Measurements from ENCODE around the gene REXO4. TPM values are rescaled to one million over a fixed set of nuclear protein-coding genes. Genes with fewer than 3 reads are reported as not detected.

REXO4 gene
- total RNA-seq, 2 donors from 2014 or later, result 30.2 to 36.5 TPM

DNA sequence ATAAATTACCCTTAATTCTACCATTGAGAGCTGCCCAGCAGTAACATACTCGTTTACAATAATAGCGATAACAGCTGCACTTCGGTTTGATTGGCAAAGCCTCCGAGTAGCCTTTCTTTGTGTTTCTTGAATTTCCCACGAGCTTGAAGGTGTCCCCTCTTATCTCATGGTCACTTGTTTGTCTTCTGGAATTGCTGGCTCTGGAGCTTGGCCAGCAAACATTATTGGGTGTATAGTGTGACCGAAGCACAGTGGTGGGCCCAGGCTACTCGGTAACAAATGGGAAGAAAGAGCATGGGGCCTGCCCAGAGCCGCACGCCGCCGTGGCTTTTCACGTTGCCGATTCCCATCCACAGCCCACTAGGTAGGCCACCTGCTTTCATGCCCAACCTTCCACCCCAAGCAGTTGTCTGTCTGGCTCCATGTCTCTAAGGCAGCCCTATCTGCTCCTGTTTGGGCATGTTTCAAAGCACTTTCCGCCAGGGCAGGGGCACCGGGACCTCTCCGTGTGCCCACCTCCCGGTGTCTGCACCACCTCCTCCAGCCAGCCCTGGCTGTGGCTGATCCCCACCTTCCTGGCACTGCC, 33.0 kb downstream of the REXO4 start:
- Mint-ChIP-seq H3K27me3 (ENCODE audit: insufficient read depth) (peaks cover 4% of the 10 kb centered on the region), H3K27ac (no peak overlapping the region), H3K4me1 (no peaks in the 10 kb centered on the region), H3K4me3 (no peak overlapping the region), H3K36me3 (ENCODE audit: low read depth) (no peaks in the 10 kb centered on the region), H3K9me3 (peaks cover 3% of the 10 kb centered on the region)
- no peak for DNase-seq
- Histone ChIP-seq H3K4me1 (ENCODE audit: control insufficient read depth, insufficient read depth, low read length) (no peaks in the 10 kb centered on the region), H3K27me3 (ENCODE audit: control insufficient read depth, insufficient read depth, low read length, poor library complexity, severe bottlenecking) (no peaks in the 10 kb centered on the region), H3K36me3 (ENCODE audit: control insufficient read depth, insufficient read depth, low read length) (no peaks in the 10 kb centered on the region), H3K9me3 (ENCODE audit: control insufficient read depth, low read length) (no peaks in the 10 kb centered on the region), H3K9ac (ENCODE audit: extremely low read depth, low read length, poor library complexity, severe bottlenecking) (no peak overlapping the region), H3K4me3 (ENCODE audit: low read length) (no peak overlapping the region), H3K27ac (ENCODE audit: low read depth, low read length) (no peak overlapping the region)
- TF ChIP-seq, protein P1, sequence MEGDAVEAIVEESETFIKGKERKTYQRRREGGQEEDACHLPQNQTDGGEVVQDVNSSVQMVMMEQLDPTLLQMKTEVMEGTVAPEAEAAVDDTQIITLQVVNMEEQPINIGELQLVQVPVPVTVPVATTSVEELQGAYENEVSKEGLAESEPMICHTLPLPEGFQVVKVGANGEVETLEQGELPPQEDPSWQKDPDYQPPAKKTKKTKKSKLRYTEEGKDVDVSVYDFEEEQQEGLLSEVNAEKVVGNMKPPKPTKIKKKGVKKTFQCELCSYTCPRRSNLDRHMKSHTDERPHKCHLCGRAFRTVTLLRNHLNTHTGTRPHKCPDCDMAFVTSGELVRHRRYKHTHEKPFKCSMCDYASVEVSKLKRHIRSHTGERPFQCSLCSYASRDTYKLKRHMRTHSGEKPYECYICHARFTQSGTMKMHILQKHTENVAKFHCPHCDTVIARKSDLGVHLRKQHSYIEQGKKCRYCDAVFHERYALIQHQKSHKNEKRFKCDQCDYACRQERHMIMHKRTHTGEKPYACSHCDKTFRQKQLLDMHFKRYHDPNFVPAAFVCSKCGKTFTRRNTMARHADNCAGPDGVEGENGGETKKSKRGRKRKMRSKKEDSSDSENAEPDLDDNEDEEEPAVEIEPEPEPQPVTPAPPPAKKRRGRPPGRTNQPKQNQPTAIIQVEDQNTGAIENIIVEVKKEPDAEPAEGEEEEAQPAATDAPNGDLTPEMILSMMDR (conservative IDR thresholded peaks at IDR 0.05), result no peak
- 89 to 93% methylated on average over 13 to 17 of the region's 17 CpGs for WGBS, 2 experiments (ENCODE audit: insufficient coverage in 1 of 2, insufficient read length in 1 of 2)

DNA sequence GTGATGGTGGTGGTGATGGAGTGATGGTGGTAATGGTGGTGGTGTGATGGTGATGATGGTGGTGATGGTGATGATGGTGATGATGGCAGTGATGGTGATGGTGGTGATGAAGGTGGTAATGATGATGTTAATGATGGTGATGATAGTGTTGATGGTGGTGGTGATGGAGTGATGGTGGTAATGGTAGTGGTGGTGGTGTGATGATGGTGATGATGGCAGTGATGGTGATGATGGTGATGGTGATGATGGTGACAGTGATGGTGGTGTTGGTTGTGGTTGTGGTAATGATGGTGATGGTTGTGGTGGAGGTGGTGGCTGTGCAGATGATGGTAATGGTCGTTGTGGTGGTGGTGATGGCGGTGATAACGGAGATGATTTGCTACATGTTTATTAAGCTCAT, 34.4 kb downstream of the REXO4 start:
- Mint-ChIP-seq H3K4me3 (no peak overlapping the region), H3K4me1 (no peaks in the 10 kb centered on the region), H3K36me3 (ENCODE audit: low read depth) (no peaks in the 10 kb centered on the region), H3K9me3 (no peaks in the 10 kb centered on the region), H3K27me3 (ENCODE audit: insufficient read depth) (peaks cover under 1% of the 10 kb centered on the region), H3K27ac (no peak overlapping the region)
- WGBS, 2 experiments (ENCODE audit: insufficient coverage in 1 of 2, insufficient read length in 1 of 2), result 95% methylated on average over 3 of the region's 3 CpGs; no CpG with 5 or more reads in 1 of the 2 experiments
- H3K27me3 ChIP-seq (ENCODE audit: control insufficient read depth, insufficient read depth, low read length, poor library complexity, severe bottlenecking), result no peaks in the 10 kb centered on the region
- TF ChIP-seq, protein P1 (conservative IDR thresholded peaks at IDR 0.05), result no peak
- H3K4me3 ChIP-seq (ENCODE audit: low read length), result no peak overlapping the region
- H3K36me3 ChIP-seq (ENCODE audit: control insufficient read depth, insufficient read depth, low read length), result no peaks in the 10 kb centered on the region
- no peaks in the 10 kb centered on the region for H3K4me1 ChIP-seq (ENCODE audit: control insufficient read depth, insufficient read depth, low read length)
- DNase-seq, result no peak
- no peaks in the 10 kb centered on the region for H3K9me3 ChIP-seq (ENCODE audit: control insufficient read depth, low read length)
- H3K9ac ChIP-seq (ENCODE audit: extremely low read depth, low read length, poor library complexity, severe bottlenecking), result no peak overlapping the region
- no peak overlapping the region for H3K27ac ChIP-seq (ENCODE audit: low read depth, low read length)

DNA sequence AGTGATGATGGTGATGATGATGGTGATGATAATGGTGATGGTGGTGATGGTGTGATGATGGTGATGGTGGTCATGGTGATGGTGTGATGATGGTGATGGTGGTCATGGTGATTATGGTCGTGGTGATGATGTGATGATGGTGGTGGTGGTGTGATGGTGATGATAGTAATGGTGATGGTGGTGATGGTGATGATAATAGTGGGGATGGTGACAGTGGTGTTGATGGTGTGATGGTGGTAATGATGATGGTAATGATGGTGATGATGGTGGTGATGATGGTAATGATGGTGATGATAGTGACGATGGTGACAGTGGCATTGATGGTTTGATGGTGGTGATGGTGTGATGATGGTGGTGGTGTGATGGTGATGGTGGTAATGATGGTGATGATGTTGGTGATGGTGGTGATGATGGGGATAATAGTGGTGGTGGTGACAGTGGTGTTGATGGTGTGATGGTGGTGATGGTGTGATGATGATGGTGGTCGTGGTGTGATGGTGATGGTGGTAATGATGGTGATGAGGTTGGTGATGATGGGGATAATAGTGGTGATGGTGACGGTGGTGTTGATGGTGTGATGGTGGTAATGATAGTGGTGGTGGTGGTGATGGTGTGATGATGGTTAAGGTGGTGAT, 35.2 kb downstream of the REXO4 start:
- H3K27me3 ChIP-seq (ENCODE audit: control insufficient read depth, insufficient read depth, low read length, poor library complexity, severe bottlenecking), result no peaks in the 10 kb centered on the region
- H3K36me3 ChIP-seq (ENCODE audit: control insufficient read depth, insufficient read depth, low read length), result no peaks in the 10 kb centered on the region
- H3K4me1 Mint-ChIP-seq, result no peaks in the 10 kb centered on the region
- no peak overlapping the region for H3K4me3 ChIP-seq (ENCODE audit: low read length)
- TF ChIP-seq, protein P1 (conservative IDR thresholded peaks at IDR 0.05), result no peak
- H3K27me3 Mint-ChIP-seq (ENCODE audit: insufficient read depth), result peaks cover 6% of the 10 kb centered on the region
- H3K27ac ChIP-seq (ENCODE audit: low read depth, low read length), result no peak overlapping the region
- H3K9me3 ChIP-seq (ENCODE audit: control insufficient read depth, low read length), result no peaks in the 10 kb centered on the region
- no peak overlapping the region for H3K4me3 Mint-ChIP-seq
- no peaks in the 10 kb centered on the region for H3K36me3 Mint-ChIP-seq (ENCODE audit: low read depth)
- H3K9me3 Mint-ChIP-seq, result peaks cover 2% of the 10 kb centered on the region
- no peak overlapping the region for H3K9ac ChIP-seq (ENCODE audit: extremely low read depth, low read length, poor library complexity, severe bottlenecking)
- H3K4me1 ChIP-seq (ENCODE audit: control insufficient read depth, insufficient read depth, low read length), result no peaks in the 10 kb centered on the region
- no peak overlapping the region for H3K27ac Mint-ChIP-seq
- 88 to 93% methylated on average over 4 of the region's 4 CpGs for WGBS, 2 experiments (ENCODE audit: insufficient coverage in 1 of 2, insufficient read length in 1 of 2)
- no peak for DNase-seq
